ENCODE data around the gene UNC5CL. TPM values are rescaled to one million over a fixed set of nuclear protein-coding genes. Genes with fewer than 3 reads are reported as not detected.

Gene UNC5CL
- total and polyA plus RNA-seq, 4 donors: 1.6 to 4.0 (median 2.1) TPM

DNA sequence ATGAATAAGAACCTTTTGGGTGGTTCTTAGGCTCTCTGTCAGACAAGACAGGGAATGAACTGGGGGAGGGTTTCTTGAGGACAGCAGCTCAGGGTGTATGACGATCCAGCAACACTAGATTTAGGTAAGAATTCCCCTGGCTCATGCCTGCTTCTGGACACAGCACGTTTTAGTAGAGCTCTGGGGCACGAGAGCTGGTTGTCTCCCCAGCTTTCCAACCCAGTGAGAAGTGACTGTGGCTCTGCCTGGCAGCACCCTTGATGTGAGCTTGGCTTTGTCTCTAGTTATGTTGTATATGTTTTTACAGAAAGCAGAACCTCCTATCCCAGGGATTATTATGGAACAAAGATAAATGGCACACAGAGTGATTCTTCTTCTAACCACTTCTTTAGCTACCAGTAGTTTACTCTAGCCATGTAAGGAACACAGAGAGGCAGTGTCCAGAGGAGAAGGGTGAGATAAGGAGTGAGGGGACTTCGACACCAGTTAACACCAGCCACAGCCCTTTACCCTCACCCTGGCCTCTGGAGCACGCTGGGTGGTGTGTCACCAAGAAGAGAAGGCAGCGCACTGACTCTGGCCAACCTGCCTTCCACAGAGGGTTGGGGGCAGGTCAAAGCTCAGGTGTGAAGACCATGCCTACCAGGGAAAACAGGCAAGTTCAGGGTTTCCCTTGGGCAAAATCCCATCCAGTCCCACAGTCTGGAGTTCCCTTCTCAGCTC, 17.9 kb upstream of the UNC5CL start:
- DNase-seq (no peak), ATAC-seq (ENCODE audit: insufficient read depth, low FRiP score) (no peak)
- no peaks in the 10 kb centered on the region for H3K36me3 ChIP-seq (ENCODE audit: control insufficient read depth in 4 of 4, insufficient read depth in 4 of 4, low read length in 4 of 4)
- H3K27ac ChIP-seq (ENCODE audit: low read depth in 1 of 2, low read length in 1 of 2): peak overlapping the region in 1 of 2 donors; percentile 81
- no peaks in the 10 kb centered on the region for H3K9me3 ChIP-seq (ENCODE audit: control insufficient read depth in 4 of 4, insufficient read depth in 3 of 4, low read length in 3 of 4)
- H3K9ac ChIP-seq (ENCODE audit: insufficient read depth in 1 of 2, low read length in 2 of 2): no peak overlapping the region
- no peak overlapping the region for H3K4me3 ChIP-seq
- H3K27me3 ChIP-seq (ENCODE audit: control insufficient read depth in 3 of 3, insufficient read depth in 3 of 3, low read length in 2 of 3): no peaks in the 10 kb centered on the region
- 87 to 92% methylated on average over 6 of the region's 6 CpGs for WGBS, 2 donors
- TF ChIP-seq, protein P1, sequence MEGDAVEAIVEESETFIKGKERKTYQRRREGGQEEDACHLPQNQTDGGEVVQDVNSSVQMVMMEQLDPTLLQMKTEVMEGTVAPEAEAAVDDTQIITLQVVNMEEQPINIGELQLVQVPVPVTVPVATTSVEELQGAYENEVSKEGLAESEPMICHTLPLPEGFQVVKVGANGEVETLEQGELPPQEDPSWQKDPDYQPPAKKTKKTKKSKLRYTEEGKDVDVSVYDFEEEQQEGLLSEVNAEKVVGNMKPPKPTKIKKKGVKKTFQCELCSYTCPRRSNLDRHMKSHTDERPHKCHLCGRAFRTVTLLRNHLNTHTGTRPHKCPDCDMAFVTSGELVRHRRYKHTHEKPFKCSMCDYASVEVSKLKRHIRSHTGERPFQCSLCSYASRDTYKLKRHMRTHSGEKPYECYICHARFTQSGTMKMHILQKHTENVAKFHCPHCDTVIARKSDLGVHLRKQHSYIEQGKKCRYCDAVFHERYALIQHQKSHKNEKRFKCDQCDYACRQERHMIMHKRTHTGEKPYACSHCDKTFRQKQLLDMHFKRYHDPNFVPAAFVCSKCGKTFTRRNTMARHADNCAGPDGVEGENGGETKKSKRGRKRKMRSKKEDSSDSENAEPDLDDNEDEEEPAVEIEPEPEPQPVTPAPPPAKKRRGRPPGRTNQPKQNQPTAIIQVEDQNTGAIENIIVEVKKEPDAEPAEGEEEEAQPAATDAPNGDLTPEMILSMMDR (IDR thresholded peaks at IDR 0.05; ENCODE audit: control extremely low read depth, extremely low read depth): no peak
- H3K4me1 ChIP-seq (ENCODE audit: control insufficient read depth in 5 of 5, insufficient read depth in 5 of 5, low read length in 5 of 5): peaks cover 0 to 15% (median 3%) of the 10 kb centered on the region in 5 donors

DNA sequence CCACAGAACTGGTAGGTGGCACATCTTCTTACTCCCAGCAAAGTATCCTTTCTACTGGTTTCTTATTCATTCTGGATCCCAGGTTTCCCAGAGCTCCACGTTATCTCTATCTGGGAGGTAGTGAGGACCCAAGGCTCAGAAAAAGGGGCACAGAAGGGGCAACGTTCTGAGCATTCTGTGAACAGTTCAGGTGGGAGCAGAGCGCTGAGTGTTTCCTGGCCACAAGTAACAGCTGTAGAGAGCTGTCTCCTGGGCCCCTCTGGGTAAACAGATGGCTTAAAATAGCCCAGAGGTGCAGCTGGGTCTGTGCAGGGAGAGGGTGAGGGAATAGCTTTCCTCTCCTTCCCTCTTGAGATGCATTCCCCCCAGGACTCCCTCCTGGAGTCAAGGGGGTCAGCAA, 16.1 kb upstream of the UNC5CL start:
- no peak overlapping the region for H3K4me3 ChIP-seq
- DNase-seq (no peak), ATAC-seq (ENCODE audit: insufficient read depth, low FRiP score) (no peak)
- WGBS, 2 donors: 55 to 56% methylated on average over 3 of the region's 3 CpGs
- no peaks in the 10 kb centered on the region for H3K27me3 ChIP-seq (ENCODE audit: control insufficient read depth in 3 of 3, insufficient read depth in 3 of 3, low read length in 2 of 3)
- no peak overlapping the region for H3K9ac ChIP-seq (ENCODE audit: insufficient read depth in 1 of 2, low read length in 2 of 2)
- H3K9me3 ChIP-seq (ENCODE audit: control insufficient read depth in 4 of 4, insufficient read depth in 3 of 4, low read length in 3 of 4): no peaks in the 10 kb centered on the region
- peaks cover 0 to 14% (median 0%) of the 10 kb centered on the region in 5 donors for H3K4me1 ChIP-seq (ENCODE audit: control insufficient read depth in 5 of 5, insufficient read depth in 5 of 5, low read length in 5 of 5)
- H3K36me3 ChIP-seq (ENCODE audit: control insufficient read depth in 4 of 4, insufficient read depth in 4 of 4, low read length in 4 of 4): no peaks in the 10 kb centered on the region
- TF ChIP-seq, protein P1 (IDR thresholded peaks at IDR 0.05; ENCODE audit: control extremely low read depth, extremely low read depth): no peak
- peak overlapping the region in 1 of 2 donors; percentile 82 for H3K27ac ChIP-seq (ENCODE audit: low read depth in 1 of 2, low read length in 1 of 2)

- H3K36me3 ChIP-seq (ENCODE audit: control insufficient read depth in 4 of 4, insufficient read depth in 4 of 4, low read length in 4 of 4): no peaks in the 10 kb centered on the region
- TF ChIP-seq, protein P1 (IDR thresholded peaks at IDR 0.05; ENCODE audit: control extremely low read depth, extremely low read depth): no peak
- peaks cover 0 to 17% (median 0%) of the 10 kb centered on the region in 5 donors for H3K4me1 ChIP-seq (ENCODE audit: control insufficient read depth in 5 of 5, insufficient read depth in 5 of 5, low read length in 5 of 5)
- no peak overlapping the region for H3K9ac ChIP-seq (ENCODE audit: insufficient read depth in 1 of 2, low read length in 2 of 2)
- DNase-seq (no peak), ATAC-seq (ENCODE audit: insufficient read depth, low FRiP score) (no peak)
- H3K4me3 ChIP-seq: no peak overlapping the region
- no peaks in the 10 kb centered on the region for H3K9me3 ChIP-seq (ENCODE audit: control insufficient read depth in 4 of 4, insufficient read depth in 3 of 4, low read length in 3 of 4)
- H3K27me3 ChIP-seq (ENCODE audit: control insufficient read depth in 3 of 3, insufficient read depth in 3 of 3, low read length in 2 of 3): no peaks in the 10 kb centered on the region
- WGBS, 2 donors: 98 to 100% methylated on average over 3 of the region's 3 CpGs
- peak overlapping the region in 1 of 2 donors; percentile 82 for H3K27ac ChIP-seq (ENCODE audit: low read depth in 1 of 2, low read length in 1 of 2)
These were observed 15.5 kb upstream of the UNC5CL start for GRCh38 chr6:41054511-41054910.
